ENCODE results near the gene MYADM.

DNA sequence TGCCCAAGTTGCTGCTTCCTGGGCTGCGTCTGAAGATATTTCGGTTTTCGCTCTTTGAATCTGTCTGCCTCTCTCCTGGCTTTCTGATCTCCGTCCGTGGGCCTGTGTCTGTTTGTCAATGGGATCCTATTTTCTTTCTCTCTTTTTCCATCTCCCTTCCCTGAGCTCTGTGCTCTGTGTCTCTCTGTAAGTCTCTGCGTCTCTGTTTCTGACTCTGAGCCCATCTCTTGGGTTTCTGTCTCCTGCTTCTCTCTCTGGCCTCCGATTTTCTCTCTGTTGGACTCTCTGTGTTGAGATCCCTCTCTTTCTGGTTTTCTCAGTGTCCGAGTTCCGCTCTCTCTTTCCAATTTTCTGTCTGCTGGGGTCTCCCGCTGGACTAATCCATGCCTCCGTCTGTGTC is 16.1 kb downstream of the MYADM start:
- TF ChIP-seq ZNF701 (tag by site-specific recombination; IDR thresholded peaks at IDR 0.05), result no peak
- no peak for TF ChIP-seq ZNF324 (tag by site-specific recombination; IDR thresholded peaks at IDR 0.05)
- no peak for TF ChIP-seq TCF7L2 (IDR thresholded peaks at IDR 0.05; ENCODE audit: borderline replicate concordance, low read depth, low read length)
- TF ChIP-seq, protein P1, sequence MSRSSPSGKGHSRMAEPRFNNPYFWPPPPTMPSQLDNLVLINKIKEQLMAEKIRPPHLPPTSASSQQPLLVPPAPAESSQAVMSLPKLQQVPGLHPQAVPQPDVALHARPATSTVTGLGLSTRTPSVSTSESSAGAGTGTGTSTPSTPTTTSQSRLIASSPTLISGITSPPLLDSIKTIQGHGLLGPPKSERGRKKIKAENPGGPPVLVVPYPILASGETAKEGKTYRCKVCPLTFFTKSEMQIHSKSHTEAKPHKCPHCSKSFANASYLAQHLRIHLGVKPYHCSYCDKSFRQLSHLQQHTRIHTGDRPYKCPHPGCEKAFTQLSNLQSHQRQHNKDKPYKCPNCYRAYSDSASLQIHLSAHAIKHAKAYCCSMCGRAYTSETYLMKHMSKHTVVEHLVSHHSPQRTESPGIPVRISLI (tag by site-specific recombination; IDR thresholded peaks at IDR 0.05), result no peak
